ENCODE results near the gene MEI4.
"Not testable (repeated sequence)": the region's sequence is repeated elsewhere in the genome, so short reads cannot be mapped to it uniquely, and the experiment has no call there.

The MEI4 gene

GRCh38 chr6:77822265-77822664, 169.4 kb downstream of the MEI4 start:
- no peak for DNase-seq

DNA sequence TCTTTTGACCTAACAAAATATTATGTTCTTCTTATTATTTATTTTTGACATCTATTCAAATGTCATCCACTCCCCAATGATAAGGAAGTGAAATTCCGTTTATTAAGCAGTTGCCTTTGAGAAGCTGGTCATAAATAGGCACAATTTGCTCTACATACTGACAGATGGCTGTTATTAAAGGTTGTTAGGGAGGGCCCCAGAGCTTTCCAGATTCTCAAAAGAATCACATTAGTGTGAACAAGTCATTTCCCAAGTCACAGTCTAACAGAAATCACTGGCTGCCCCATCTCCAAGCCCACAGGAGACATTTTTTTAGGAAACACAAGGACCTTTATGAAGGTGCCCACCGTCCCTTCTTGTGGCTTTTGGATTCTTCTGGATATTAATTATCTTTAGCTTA, 172.4 kb downstream of the MEI4 start:
- no peak for DNase-seq

DNA sequence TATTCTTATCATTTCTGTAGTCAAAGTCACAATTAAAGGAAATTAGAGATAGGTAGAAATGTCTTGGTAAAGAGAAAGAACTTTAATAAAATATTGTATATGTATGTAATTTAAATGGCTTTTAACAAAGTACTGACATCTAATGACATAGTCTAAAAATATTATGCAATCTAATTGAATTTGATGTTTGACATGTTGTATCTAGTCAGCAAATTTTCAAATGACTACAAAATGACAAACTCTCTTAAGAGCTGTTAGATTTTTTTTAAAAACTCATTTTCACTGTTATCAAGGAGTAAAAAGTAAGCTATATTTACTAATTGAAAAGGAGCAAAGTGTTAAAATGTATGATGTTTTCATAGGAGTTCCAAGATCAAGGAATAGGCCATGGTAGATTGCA, 176.9 kb downstream of the MEI4 start:
- no peak for DNase-seq

GRCh38 chr6:77833749-77834148, 180.9 kb downstream of the MEI4 start:
- DNase-seq = not testable (repeated sequence)

DNA sequence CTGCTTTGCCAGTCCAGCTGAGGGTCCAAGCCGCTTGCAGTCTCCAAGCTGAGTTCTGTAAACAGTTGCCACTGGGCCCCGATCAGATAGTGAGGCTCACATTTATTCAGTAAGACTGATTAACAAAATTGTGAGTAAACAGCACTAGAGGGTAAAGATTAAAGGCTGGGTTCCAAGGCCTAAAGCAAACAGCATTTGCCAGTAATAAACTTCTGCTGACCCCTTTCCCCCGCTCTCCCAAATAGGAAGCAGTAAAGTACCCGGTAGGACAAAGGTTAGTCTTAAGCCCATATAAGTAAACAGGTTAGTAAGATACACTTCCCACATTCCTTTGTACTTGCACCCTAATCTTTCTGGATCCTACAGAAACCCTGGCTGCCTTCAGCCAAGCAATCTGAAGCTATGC, 181.8 kb downstream of the MEI4 start:
- DNase-seq = no peak

DNA sequence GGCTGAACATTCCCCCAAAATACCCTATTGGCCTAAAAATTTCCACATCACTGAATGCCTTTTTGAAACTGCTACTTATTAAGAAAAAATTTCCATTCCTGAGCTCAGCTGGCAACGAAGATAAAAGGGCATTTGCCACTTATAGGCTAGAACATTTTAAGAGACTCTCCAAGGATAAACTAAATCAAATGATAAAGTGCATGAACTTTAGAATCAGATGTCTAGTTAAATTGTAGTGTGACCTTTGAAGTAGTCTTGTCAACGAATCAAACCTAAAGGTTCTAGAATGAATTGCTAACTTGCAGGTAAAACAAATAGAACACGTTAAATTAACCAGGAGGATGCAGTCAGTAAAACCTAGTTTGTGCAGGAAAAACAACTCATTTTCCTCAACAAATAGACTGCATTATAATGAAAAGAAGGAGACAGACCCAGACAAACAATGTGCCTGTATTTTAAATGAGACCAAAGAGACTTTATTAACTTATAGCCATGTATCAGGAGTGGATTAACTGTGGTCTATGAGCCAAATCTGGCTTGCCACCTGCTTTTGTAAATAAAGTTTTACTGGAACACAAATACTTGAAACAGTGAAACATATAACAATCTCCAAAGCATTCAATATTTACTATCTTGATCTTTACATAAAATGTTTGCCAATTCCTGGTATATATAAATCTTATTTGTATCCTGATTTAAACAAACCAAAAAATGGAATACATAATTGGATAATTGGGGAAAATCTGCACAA, 184.4 kb downstream of the MEI4 start:
- no peak for DNase-seq

GRCh38 chr6:77839292-77839691, 186.5 kb downstream of the MEI4 start:
- no peak for DNase-seq

GRCh38 chr6:77844822-77845221, 192.0 kb downstream of the MEI4 start:
- no peak for DNase-seq

DNA sequence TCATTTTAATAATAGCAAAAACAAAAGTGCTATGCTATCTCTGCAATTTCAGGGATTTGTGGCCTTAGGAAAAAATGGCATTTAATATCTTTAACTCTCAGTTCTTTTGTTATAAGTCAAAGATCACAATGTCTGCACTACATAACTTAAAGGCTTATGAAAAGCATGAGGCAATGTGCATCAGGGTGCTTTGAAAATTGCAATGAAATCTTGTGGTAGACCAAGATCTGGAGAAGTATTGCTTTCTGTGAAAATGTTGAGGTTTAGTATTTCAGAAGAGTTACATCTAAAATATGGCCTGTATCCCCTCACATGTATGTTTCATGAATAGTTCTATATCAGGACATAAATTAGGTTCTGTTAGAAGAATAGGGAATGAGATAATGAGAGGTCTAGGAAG, 200.6 kb downstream of the MEI4 start:
- DNase-seq = no peak

DNA sequence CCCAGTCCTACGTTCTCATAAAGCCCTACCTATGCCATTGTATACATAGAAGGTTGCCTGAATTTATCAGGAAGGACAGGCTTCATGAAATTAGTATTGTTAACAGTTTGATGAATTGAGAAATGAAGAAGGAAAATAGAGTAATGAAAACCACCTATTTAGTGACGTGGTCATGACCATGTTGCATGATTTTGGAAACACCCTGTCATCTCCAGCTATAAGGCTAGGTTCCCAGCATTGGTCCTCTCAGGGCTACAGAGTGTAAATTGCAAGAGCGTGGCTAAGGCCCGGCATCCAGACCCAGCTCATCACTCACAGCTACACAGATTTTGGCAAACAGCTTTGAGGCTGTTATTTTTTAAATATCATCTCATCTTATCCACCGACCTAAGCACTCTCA, 203.6 kb downstream of the MEI4 start:
- no peak for DNase-seq

DNA sequence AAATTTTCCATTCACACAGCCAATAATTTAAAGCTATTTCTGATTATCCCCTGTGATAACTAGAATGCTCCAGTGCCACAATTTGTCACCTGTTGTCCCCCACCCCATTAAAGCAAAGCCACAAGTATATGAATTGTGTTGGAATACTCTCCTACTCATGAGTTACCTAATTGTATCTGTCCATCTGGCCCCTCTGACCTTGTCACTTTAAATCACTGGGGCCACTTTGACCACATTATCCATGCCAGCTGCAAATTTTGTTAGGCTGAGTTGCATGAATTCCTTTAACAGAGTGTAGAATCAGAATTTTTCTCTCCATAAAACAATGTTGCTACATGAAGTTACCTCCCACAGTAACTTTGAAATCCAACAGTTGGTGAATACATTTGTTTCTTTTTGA, 204.6 kb downstream of the MEI4 start:
- DNase-seq = no peak

- no peak for DNase-seq
Measured at GRCh38 chr6:77876300-77876699, 223.5 kb downstream of the MEI4 start.

DNA sequence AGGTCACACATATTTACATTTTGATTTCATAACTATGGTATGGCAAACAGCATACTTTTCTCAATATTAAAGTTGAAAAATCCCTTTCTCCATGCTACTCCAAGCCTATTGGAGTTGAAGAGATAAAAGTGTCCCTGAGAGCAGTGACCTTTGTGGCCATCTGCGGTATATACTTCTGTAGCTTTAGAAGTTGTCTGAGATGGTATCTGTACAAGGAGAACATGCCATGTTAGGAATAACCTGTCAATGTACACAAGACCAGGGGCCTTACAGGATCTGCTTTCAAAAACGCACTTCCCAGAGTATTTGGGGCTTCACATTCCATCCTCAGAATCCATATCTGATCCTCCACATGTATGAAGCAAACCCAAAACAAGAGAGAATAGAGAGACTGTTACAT, 226.7 kb downstream of the MEI4 start:
- DNase-seq = no peak

- no peak for DNase-seq
Measured at GRCh38 chr6:77880501-77880900, 227.7 kb downstream of the MEI4 start.

DNA sequence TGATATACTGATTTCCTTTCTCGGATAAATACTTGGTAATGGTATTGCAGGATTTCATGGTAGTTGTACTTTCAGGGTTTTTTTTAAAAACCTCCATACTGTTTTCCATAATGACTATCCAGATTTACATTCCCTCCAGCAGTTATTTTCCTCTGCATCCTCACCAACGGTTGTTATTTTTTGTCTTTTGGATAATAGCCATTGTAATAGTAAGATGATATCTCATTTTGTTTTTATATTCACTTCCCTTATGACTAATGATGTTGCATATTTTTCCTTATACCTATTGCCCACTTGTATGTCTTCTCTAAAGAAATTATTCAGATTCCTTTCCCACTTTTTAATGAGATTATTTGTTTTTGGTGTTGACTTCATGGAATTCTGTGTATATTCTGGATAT, 231.0 kb downstream of the MEI4 start:
- DNase-seq = no peak

DNA sequence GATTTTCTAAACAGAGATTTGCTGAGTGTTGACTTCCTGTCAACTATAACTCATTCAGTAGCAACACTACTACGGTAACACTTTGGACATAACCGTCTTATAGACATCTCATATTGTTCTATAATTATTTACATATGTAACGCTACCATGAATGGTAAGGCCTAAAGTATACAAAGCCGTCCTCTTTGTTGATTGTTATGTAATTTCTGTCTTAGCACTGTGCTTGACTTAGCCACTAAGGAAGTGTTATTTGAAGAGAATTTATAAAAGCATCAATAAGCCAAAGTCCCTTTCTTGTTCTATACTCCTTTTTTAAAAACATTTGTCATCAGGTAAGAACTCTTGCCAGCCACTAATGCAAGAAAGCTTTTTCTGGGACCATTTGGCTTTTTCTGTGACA, 240.6 kb downstream of the MEI4 start:
- DNase-seq = no peak

DNA sequence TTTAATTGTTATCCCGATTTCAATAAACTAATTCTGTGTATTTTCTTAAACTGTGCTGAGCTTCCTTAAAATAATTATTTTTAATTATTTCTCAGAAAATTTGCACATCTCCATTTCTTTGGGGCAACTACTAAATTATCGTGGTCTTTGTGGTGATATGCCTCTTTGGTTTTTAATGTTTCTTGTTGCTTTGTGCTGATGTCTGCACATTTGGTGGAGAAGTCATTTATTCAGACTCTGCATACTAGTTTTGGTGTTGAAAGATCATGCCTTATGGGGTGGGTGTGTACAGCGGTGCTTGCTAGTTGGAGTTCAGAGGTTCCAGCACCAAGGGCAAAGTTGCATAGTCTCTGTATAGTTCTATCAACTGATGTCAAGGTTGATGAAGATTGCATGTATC, 253.2 kb downstream of the MEI4 start:
- no peak for DNase-seq

- no peak for DNase-seq
Measured at GRCh38 chr6:77910826-77911225, 258.0 kb downstream of the MEI4 start.

GRCh38 chr6:77926198-77926751, 273.4 kb downstream of the MEI4 start:
- DNase-seq = no peak

DNA sequence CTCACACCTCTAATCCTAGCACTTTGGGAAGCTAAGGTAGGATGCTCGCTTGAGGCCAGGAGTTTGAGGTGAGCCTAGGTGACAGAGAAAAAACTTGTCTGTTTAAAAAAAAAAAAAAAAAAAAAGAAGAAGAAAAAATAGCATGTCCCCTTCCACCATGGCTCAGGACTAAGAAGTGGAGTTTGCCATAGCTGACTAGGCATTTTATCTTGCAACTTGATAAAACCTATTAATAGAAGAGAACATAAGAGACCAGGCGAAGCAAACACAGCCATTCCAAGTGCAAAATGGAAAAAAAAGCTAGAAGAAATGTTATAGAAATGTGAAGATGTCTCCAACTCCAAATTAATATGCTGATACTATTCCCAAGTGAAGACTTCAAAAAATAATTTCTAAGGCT, 277.5 kb downstream of the MEI4 start:
- DNase-seq = no peak

- DNase-seq = no peak
Measured at GRCh38 chr6:77930952-77931351, 278.1 kb downstream of the MEI4 start.

- DNase-seq = no peak
Measured at GRCh38 chr6:77962070-77962469, 309.2 kb downstream of the MEI4 start.

DNA sequence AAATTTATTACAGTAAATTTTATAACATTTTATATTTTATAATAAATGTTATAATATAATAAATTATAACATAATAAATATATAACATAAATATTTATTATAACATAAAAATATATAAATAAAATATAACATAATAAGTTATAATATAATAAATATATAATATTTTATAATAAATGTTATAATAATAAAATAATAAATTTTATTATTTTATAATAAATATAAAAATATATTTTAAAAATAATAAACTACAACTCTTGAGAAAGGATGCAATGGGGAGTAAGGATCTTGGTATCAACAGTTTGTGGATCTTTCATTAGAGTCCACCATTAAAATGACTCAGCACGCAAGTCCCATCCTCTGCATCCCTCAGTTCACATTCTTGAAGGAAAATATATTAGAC, 312.6 kb downstream of the MEI4 start:
- no peak for DNase-seq

- no peak for DNase-seq
Measured at GRCh38 chr6:77972334-77972733, 319.5 kb downstream of the MEI4 start.
